CD4-positive, CD25-positive, alpha-beta regulatory T cell (primary cell): ENCODE measurements around the gene HDAC1. TPM values are rescaled to one million over a fixed set of nuclear protein-coding genes. Genes with fewer than 3 reads are reported as not detected.
"Not testable (repeated sequence)": the region's sequence is repeated elsewhere in the genome, so short reads cannot be mapped to it uniquely, and the experiment has no call there.

Experiments used
- ATAC-seq, 2 donors: fragments of 150-1000 bp; cut with Tn5 transposase; one replicate each; pipeline ENCODE4 v1.10.0; 2021; ENCODE audit warnings: low read depth in 2 of 2, moderate number of reproducible peaks in 2 of 2, moderate library complexity in 1 of 2
- DNase-seq, 3 donors: peaks; one replicate each; pipeline versions ENCODE4 v3.0.0 to v3.0.0-alpha.2; 2012 to 2022; ENCODE audit warnings: mixed read lengths in 1 of 3
- H3K27ac ChIP-seq: one replicate; pipeline ENCODE4 v1.7.0; 2013; ENCODE audit warnings: mild to moderate bottlenecking, low read length; ENCODE audit not compliant: insufficient read depth, poor library complexity, severe bottlenecking
- H3K27me3 ChIP-seq: one replicate; pipeline ENCODE4 v1.7.0; 2013; ENCODE audit warnings: low read length; ENCODE audit not compliant: control insufficient read depth, insufficient read depth
- H3K36me3 ChIP-seq: one replicate; pipeline ENCODE4 v1.7.0; 2013; ENCODE audit warnings: mild to moderate bottlenecking, low read length, moderate library complexity; ENCODE audit not compliant: control insufficient read depth, insufficient read depth
- H3K4me1 ChIP-seq: 2 replicates; pipeline ENCODE4 v1.7.0; 2013; ENCODE audit warnings: mild to moderate bottlenecking, low read length; ENCODE audit not compliant: insufficient read depth, control insufficient read depth, poor library complexity, severe bottlenecking
- H3K4me3 ChIP-seq: one replicate; pipeline ENCODE4 v1.7.0; 2013; ENCODE audit warnings: low read depth, mild to moderate bottlenecking, low read length, moderate library complexity
- H3K9me3 ChIP-seq, 2 experiments: 1 replicate in 1 of 2; 2 replicates in 1 of 2; pipeline ENCODE4 v1.7.0; 2013; ENCODE audit warnings: low read length in 2 of 2, mild to moderate bottlenecking in 1 of 2, moderate library complexity in 1 of 2; ENCODE audit not compliant: control insufficient read depth in 2 of 2
- H3K27ac Mint-ChIP-seq, 3 donors: one replicate each; pipeline ENCODE4 v1.8.0; 2020 to 2022; ENCODE audit warnings: mild to moderate bottlenecking in 3 of 3, mixed read lengths in 3 of 3, moderate library complexity in 2 of 3
- H3K27me3 Mint-ChIP-seq: one replicate; pipeline ENCODE4 v1.8.0; 2022; ENCODE audit warnings: mild to moderate bottlenecking, mixed read lengths
- H3K36me3 Mint-ChIP-seq: one replicate; pipeline ENCODE4 v1.8.0; 2020; ENCODE audit warnings: mixed read lengths
- H3K4me1 Mint-ChIP-seq, 4 donors: one replicate each; pipeline ENCODE4 v1.8.0; 2020 to 2022; ENCODE audit warnings: mixed read lengths in 4 of 4, mild to moderate bottlenecking in 1 of 4
- H3K4me3 Mint-ChIP-seq, 4 donors: one replicate each; pipeline ENCODE4 v1.8.0; 2020 to 2022; ENCODE audit warnings: mild to moderate bottlenecking in 4 of 4, mixed read lengths in 4 of 4, moderate library complexity in 3 of 4
- H3K9me3 Mint-ChIP-seq, 7 donors: one replicate each; pipeline ENCODE4 v1.8.0; 2020 to 2022; ENCODE audit warnings: mixed read lengths in 7 of 7, mild to moderate bottlenecking in 3 of 7, moderate library complexity in 2 of 7
- polyA plus RNA-seq, 4 donors: library from polyadenylated mRNA; unstranded; fragments of 300-500 nt; fragmentation: Illumina TruSeq; gene quantifications; one replicate each; pipeline ENCODE4 v1.2.3, GENCODE V29; 2021
- total RNA-seq: library from RNA; stranded (reverse); gene quantifications from one replicate; pipeline ENCODE4 v1.2.3, GENCODE V29; 2022

Gene HDAC1
- total and polyA plus RNA-seq, 5 donors from 2014 or later: 98.2 to 150 (median 145) TPM

DNA sequence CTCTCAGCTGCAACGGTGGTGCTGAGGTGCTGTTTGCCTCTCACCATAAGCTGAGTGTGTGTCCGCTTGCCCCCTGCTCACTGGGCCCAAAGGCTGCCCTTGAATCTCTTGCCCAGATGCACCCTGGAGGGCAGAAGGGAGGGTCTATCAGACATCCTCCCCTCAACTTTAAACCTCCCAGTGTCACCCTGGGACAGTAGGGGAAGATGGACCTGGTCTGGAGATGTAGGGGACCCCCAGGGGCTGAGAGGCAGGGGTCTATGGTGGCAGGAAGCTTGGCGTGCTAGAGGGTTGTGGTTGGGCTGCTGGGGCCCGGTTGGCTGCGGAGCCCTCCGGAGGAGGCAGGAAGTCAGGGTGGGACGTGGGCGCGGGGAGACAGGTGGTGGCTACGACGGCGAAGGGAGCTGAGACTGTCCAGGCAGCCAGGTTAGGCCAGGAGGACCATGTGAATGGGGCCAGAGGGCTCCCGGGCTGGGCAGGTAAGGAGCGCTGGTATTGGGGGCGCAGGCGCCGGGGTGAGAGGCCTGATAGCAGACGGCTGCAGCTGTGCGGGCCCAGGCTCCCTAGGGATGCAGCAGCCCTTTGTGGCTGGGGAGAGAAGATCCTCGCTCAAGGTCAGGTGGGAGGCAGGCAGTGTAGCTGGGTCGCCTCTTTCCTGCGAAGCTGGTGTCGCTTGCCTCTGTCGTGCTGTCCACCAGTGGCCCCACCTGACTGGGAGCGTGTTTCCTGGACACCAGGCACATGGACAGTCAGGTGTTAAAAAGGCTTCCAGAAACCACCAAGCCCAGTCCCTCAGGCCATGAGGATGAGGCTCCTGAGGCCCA is 40.8 kb upstream of the HDAC1 start, which contains the start of gene LCK:
Gene LCK (plus strand): TSS at position 373 of the 824 bp plus-strand sequence. CDS start 23,065 bp downstream, outside the sequence.
- peaks cover 13 to 56% (median 32%) of the 10 kb centered on the region in 4 donors for H3K4me1 Mint-ChIP-seq
- H3K36me3 Mint-ChIP-seq: peaks cover 24% of the 10 kb centered on the region
- DNase-seq (peak; percentile 40 to 87 (median 67)), ATAC-seq (peak; percentile 21 to 35)
- H3K27me3 Mint-ChIP-seq: no peaks in the 10 kb centered on the region
- H3K27me3 ChIP-seq: no peaks in the 10 kb centered on the region
- H3K9me3 Mint-ChIP-seq: peaks cover 0 to 5% (median 0%) of the 10 kb centered on the region in 7 donors
- peak within 1 kb of the TSS; percentile 94 for H3K27ac ChIP-seq
- peak within 1 kb of the TSS; percentile 99 for H3K4me3 ChIP-seq
- no peaks in the 10 kb centered on the region for H3K9me3 ChIP-seq
- H3K36me3 ChIP-seq: no peaks in the 10 kb centered on the region
- H3K4me3 Mint-ChIP-seq: peak within 1 kb of the TSS; percentile 97 to 100 (median 99)
- peaks cover 80% of the 10 kb centered on the region for H3K4me1 ChIP-seq
- H3K27ac Mint-ChIP-seq: peak within 1 kb of the TSS; percentile 99 to 100 (median 99)

DNA sequence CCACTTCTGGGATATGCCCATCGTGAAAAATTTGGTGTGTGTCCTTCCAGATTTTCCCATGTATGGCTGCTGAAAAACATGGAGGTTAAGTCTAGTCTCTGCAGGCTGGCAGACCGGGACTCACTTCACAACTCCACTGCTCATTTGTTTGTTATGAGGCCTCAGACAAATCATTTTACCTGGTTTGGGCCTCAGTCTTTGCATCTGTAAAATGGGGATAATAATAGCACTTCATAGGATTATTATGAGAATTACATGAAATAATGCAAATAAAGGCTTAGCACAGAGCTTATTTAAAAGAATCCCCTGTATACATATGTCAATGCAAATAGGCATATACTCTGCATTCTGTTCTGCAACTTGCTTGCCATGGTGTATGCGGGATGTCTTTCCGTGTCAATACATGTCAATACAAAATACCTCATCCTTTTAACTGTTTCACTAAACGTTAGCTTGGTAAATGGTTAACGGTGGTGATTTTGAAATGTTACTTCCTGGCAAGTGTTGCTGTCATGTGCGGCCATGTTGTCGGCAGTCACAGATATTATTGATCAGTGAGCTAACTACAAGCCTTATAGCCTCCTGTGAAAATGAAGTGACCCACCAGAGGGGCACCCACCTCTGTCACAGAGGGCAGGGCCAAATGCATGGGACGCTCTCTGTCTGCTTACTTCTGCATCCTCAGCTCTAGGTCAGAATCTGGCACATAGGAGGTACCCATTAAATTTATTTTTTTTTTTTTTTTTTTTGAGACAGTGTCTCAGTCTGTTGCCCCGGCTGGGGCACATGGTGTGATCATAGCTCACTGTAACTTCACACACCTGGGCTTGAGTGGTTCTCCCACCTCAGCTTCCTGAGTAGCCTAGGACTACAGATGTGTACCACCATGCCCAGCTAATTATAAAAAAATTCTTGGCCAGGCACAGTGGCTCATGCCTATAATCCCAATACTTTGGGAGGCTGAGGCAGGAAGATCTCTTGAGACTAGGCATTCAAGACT is 36.5 kb upstream of the HDAC1 start:
- H3K4me1 Mint-ChIP-seq: peaks cover 14 to 50% (median 35%) of the 10 kb centered on the region in 4 donors
- peak overlapping the region; percentile 87 to 100 (median 98) for H3K4me3 Mint-ChIP-seq
- peaks cover 32% of the 10 kb centered on the region for H3K36me3 Mint-ChIP-seq
- no peaks in the 10 kb centered on the region for H3K27me3 Mint-ChIP-seq
- peak in 2 of 3 donors; percentile 56 to 78 for DNase-seq
- ATAC-seq: peak; percentile 13 to 35
- H3K27me3 ChIP-seq: no peaks in the 10 kb centered on the region
- peak overlapping the region; percentile 91 to 99 (median 93) for H3K27ac Mint-ChIP-seq
- peaks cover 0 to 3% (median 0%) of the 10 kb centered on the region in 7 donors for H3K9me3 Mint-ChIP-seq
- H3K9me3 ChIP-seq: no peaks in the 10 kb centered on the region
- H3K36me3 ChIP-seq: peaks cover 11% of the 10 kb centered on the region
- peak overlapping the region; percentile 94 for H3K27ac ChIP-seq
- peaks cover 83% of the 10 kb centered on the region for H3K4me1 ChIP-seq
- H3K4me3 ChIP-seq: peak overlapping the region; percentile 99

- H3K36me3 Mint-ChIP-seq: peaks cover 32% of the 10 kb centered on the region
- peak in 1 of 3 donors; percentile 53 for DNase-seq
Measured at GRCh38 chr1:32256473-32257226, 35.2 kb upstream of the HDAC1 start.

DNA sequence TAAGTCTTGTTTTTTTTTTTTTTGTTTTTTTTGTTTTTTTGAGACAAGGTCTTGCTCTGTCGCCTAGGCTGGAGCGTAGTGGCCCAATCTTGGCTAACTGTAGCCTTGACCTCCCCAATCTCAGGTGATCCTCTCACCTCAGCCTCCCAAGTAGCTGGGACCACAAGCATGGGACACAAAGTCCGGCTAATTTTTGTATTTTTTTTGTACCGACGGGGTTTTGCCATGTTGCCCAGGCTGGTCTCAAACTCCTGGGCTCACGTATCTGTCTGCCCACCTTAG is 34.7 kb upstream of the HDAC1 start:
- Histone ChIP-seq H3K9me3 (no peaks in the 10 kb centered on the region), H3K27ac (peak overlapping the region; percentile 94), H3K27me3 (no peaks in the 10 kb centered on the region), H3K4me1 (peaks cover 89% of the 10 kb centered on the region), H3K36me3 (peaks cover 19% of the 10 kb centered on the region), H3K4me3 (peak overlapping the region; percentile 99)
- H3K27ac Mint-ChIP-seq: peak overlapping the region; percentile 95 to 99 (median 98)
- H3K4me3 Mint-ChIP-seq: peak overlapping the region; percentile 88 to 97 (median 90)
- H3K4me1 Mint-ChIP-seq: peaks cover 9 to 52% (median 34%) of the 10 kb centered on the region in 4 donors
- no peak for ATAC-seq
- H3K9me3 Mint-ChIP-seq: peaks cover 0 to 2% (median 0%) of the 10 kb centered on the region in 7 donors
- H3K36me3 Mint-ChIP-seq: peaks cover 27% of the 10 kb centered on the region
- no peaks in the 10 kb centered on the region for H3K27me3 Mint-ChIP-seq
- no peak for DNase-seq

More at GRCh38 chr1:32256473-32257226, 35.2 kb upstream of the HDAC1 start:
- H3K4me3 ChIP-seq: peak overlapping the region; percentile 99
- Mint-ChIP-seq H3K9me3 (peaks cover 0 to 2% (median 0%) of the 10 kb centered on the region in 7 donors), H3K4me3 (peak overlapping the region; percentile 88 to 97 (median 90)), H3K27me3 (no peaks in the 10 kb centered on the region), H3K4me1 (peaks cover 9 to 52% (median 34%) of the 10 kb centered on the region in 4 donors), H3K27ac (peak overlapping the region; percentile 95 to 99 (median 98))
- H3K4me1 ChIP-seq: peaks cover 84% of the 10 kb centered on the region
- peak overlapping the region; percentile 94 for H3K27ac ChIP-seq
- no peaks in the 10 kb centered on the region for H3K9me3 ChIP-seq
- H3K36me3 ChIP-seq: peaks cover 19% of the 10 kb centered on the region
- ATAC-seq: peak in 1 of 2 donors; percentile 28
- H3K27me3 ChIP-seq: no peaks in the 10 kb centered on the region

GRCh38 chr1:32263236-32263593 is 28.7 kb upstream of the HDAC1 start:
- Histone ChIP-seq H3K4me3 (peak overlapping the region; percentile 78), H3K4me1 (peaks cover 87% of the 10 kb centered on the region), H3K27ac (peak overlapping the region; percentile 69), H3K36me3 (peaks cover 22% of the 10 kb centered on the region)
- Mint-ChIP-seq H3K36me3 (peaks cover 19% of the 10 kb centered on the region), H3K4me1 (peaks cover 14 to 73% (median 38%) of the 10 kb centered on the region in 4 donors), H3K27ac (peak overlapping the region; percentile 55 to 93 (median 84)), H3K4me3 (peak overlapping the region in 2 of 4 donors; percentile 78 to 79)
- H3K27me3 ChIP-seq, DNase-seq, H3K27me3 Mint-ChIP-seq, H3K9me3 Mint-ChIP-seq, ATAC-seq, H3K9me3 ChIP-seq: not testable (repeated sequence)

DNA sequence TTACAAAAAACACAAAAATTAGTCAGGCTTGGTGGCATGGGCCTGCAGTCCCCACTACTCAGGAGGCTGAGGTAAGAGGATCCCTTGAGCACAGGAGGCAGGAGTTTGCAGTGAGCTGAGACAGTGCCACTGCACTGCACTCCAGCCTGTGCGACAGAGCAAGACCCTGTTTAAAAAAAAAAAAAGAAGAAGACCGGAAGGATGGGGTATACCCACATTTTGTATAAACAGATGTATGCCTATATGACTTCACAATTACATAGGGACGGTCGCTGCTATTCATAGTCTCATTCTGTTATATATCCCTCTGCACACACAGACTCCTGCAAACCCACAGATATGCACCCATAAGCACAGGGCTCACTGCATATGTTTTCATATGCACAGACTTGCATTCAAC is 28.1 kb upstream of the HDAC1 start:
- H3K27ac ChIP-seq: peak overlapping the region; percentile 69
- ATAC-seq: peak; percentile 83 to 87

More for the DNA sequence above, 28.1 kb upstream of the HDAC1 start:
- peak overlapping the region; percentile 76 to 83 (median 78) for H3K4me3 Mint-ChIP-seq
- H3K4me1 Mint-ChIP-seq: peaks cover 14 to 72% (median 38%) of the 10 kb centered on the region in 4 donors
- DNase-seq: peak in 2 of 3 donors; percentile 56 to 68
- Histone ChIP-seq H3K4me3 (peak overlapping the region; percentile 78), H3K27me3 (no peaks in the 10 kb centered on the region), H3K9me3 (no peaks in the 10 kb centered on the region), H3K36me3 (peaks cover 22% of the 10 kb centered on the region), H3K4me1 (peaks cover 84% of the 10 kb centered on the region)
- H3K27ac Mint-ChIP-seq: peak overlapping the region; percentile 84 to 93 (median 91)
- H3K9me3 Mint-ChIP-seq: peaks cover 0 to 2% (median 0%) of the 10 kb centered on the region in 7 donors
- peaks cover 19% of the 10 kb centered on the region for H3K36me3 Mint-ChIP-seq
- no peaks in the 10 kb centered on the region for H3K27me3 Mint-ChIP-seq
